UCSD-AML1 (cell line): ENCODE results near the gene SERPINB1.
"Not testable (repeated sequence)": the region's sequence is repeated elsewhere in the genome, so short reads cannot be mapped to it uniquely, and the experiment has no call there.

Experiments
- DNase-seq: peaks from one replicate; lab custom pipeline; 2025; ENCODE audit not compliant: unreplicated experiment; lab: John Stamatoyannopoulos, UW

SERPINB1 gene

DNA sequence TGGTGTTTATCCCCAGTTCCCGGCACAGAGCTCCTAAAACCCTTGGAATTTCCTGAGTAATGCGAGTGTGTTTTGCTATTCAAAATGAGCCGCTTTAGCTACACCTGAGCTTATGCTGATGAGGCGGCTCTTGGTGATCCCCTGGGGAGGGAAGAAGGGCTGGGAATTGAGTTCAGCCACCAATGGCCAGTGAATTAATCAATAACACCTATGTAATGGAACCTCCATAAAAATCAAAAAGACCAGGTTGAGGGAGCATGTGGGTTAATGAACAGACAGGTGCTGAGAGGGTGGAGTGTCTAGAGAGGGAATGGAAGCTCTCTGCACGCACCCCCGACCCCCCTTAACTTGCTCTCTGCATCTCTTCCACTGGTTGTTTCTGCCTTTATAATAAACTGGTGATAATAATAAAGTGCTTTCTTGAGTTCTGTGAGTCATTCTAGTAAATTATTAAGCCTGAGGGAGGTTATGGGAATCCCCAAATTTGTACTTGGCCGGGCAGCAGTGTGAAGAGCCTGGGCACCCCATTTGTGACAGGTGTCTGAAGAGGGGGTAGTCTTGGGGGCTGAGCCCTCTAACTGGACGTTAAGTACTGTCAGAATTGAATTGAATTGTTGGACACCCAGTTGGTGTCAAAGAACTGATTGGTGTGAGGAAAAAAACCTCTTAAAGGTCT lies 24.6 kb upstream of the SERPINB1 start:
- DNase-seq = no peak

DNA sequence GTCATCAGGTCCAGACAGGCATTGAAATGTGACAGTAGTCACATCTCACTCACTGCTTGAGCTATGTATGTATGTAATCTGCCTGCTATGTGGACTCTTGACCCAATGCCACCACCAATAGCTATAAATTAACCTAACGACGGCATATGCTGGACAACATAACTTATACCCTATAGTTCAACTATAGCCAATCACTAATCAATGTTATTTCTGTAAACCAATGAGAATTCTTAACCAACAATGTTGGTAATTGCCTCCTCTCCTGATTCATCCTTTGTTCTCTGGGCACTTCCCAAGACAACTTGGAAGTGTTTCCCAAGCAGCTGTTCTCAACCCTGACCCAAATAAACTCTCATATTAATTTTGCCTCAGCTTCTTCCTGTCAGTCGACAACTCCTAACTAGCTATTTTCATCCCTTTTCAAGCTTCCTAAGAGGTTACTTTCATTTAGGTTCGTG lies 24.1 kb upstream of the SERPINB1 start:
- DNase-seq = no peak

DNA sequence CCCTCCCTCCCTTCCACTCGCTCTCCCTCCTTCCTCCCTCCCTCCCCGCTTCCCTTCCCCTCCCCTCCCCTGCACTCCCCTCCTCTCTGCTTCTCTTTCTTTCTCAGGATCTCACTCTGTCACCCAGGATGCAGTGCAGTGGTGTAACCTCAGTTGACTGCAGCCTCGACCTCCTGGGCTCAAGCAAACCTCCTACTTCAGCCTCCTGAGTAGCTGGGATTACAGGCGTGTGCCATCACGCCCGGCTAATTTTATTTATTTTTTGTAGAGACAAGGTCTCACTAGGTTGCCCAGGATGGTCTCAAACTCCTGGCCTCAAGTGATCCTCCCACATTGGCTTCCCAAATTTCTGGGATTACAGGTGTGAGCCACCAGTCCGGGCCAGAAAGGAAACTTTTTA lies 23.6 kb upstream of the SERPINB1 start:
- DNase-seq = no peak

DNA sequence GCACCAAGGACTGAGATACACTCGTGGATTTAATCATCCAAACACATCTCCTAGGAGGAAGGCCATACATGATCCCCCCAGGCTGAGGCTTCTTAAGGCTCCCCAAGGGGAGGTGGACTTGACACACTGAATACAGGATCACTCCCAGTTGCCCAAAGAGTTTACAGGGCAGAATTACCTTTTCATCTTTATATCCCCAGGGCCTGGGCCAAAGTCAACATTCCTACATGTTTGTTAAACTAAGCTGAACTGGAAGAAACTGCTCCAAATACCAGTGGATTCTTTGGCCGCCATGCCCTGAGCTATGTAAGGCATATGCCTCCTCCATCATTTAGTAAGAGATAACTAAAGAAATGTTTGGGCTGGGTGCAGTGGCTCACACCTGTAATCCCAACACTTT lies 22.2 kb upstream of the SERPINB1 start:
- DNase-seq = no peak

DNA sequence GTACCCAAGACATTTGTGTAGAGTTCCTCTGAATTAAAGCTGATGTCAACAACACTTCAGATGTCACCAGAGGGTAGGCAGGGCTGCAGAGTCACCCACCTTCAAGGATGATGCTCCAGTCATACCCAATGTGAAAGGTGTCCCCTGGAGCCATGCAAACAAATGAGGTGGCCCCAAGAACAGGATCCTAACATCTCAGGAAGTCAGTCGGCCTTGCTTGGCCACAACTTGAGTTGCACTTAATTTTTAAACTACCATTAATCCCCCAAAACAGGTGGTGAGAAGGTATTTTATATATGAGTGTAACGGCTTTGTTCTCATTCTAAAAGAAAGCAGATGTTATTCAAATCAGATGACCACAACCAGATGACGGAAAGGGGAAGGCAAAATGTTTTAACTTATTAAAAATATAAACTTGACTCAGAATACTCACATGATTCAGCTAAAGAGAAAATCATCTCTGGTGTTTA lies 21.1 kb upstream of the SERPINB1 start:
- DNase-seq = no peak

DNA sequence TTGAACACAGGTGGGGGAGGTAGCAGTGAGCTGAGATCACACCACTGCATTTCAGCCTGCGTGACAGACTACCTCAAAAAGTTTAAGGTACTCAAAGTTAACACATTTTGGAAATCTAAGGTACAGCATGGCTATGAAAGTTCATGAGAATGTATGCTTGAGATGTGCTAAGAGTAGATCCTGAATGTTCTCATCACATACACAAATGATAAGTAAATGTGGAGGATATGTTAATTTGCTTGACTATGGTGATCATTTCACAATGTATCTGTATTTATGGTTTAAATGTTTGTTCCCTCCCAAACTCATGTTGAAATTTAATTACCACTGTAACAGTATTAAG lies 20.1 kb upstream of the SERPINB1 start:
- DNase-seq = no peak

DNA sequence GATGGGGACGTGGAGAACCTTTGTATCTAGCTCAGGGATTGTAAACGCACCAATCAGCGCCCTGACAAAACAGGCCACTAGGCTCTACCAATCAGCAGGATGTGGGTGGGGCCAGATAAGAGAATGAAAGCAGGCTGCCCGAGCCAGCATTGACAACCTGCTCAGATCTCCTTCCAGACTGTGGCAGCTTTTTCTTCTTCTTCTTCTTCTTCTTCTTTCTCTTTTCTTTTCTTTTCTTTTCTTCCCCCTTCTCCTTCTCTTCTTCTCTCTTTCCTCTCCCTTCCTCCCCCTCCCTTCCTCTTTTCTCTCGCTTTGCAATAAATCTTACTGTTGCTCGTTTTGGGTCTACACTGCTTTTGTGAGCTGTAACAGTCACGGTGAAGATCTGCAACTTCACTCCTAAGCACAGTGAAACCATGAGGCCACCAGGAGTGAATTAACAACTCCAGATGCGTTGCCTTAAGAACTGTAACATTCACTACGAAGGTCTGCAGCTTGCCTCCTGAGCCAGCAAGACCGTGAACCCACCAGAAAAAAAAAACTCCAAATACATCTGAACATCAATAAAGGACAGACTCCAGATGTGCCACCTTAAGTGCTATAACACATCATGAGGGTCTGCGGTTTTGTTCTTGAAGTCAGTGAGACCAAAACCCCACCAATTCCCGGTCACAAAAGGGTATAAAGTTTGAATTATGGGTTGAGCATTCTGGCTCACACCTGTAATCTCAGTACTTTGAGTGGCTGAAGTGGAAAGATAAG lies 19.6 kb upstream of the SERPINB1 start:
- DNase-seq = no peak

DNA sequence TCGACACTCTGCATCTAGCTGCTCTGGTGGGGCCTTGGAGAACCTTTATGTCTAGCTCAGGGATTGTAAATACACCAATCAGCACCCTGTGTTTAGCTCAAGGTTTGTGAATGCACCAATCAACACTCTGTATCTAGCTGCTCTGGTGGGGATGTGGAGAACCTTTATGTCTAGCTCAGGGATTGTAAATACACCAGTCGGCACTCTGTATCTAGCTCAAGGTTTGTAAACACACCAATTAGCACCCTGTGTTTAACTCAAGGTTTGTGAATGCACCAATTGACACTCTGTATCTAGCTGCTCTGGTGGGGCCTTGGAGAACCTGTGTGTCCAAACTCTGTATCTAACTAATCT lies 19.0 kb upstream of the SERPINB1 start:
- not testable (repeated sequence) for DNase-seq

DNA sequence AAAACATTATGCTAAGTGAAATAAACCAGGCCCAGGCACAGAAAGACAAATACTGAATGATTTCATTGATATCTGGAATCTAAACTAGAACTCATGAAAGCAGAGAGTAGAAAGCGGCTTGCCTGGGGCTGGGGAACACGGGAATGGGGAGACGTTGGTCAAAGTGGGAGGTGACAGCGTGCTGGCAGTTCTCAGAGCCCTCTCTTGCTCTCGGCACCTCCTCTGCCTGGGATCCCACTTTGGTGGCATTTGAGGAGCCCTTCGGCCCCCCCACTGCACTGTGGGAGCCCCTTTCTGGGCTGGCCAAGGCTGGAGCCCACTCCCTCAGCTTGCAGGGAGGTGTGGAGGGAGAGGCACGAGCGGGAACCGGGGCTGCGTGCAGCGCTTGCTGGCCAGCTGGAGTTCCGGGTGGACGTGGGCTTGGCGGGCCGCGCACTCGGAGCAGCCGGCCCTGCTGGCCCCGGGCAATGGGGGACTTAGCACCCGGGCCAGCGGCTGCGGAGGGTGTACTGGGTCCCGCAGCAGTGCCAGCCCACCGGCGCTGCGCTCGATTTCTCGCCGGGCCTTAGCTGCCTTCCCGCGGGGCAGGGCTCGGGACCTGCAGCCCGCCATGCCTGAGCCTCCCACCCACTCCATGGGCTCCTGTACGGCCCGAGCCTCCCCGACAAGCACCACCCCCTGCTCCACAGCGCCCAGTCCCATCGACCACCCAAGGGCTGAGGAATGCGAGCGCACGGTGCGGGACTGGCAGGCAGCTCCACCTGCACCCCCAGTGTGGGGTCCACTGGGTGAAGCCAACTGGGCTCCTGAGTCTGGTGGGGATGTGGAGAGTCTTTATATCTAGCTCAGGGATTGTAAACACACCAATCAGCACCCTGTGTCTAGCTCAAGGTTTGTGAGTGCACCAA lies 18.4 kb upstream of the SERPINB1 start:
- DNase-seq = not testable (repeated sequence)

DNA sequence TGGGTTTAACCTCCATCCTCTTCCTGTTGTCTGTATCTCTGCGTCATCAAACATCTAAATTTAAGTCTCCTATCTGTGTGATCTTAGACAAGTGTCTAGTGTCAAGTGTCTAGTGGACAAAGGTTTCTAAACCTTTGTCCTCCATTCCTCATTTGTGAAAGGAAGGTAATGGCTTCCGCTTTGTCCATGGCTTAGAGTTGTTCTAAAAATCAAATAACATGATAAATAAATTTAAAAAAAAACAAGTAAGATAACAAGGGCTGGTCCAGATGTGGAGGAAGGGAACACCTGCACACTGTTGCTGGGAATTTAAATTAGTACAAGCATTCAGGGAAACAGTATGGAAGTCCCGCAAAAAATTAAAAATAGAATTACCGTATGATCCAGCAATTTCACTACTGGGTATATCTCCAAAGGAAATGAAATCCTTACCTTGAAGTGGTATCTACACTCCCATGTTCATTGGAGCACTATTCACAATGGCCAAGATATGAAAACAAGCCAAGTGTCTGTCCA lies 17.6 kb upstream of the SERPINB1 start:
- DNase-seq = no peak

DNA sequence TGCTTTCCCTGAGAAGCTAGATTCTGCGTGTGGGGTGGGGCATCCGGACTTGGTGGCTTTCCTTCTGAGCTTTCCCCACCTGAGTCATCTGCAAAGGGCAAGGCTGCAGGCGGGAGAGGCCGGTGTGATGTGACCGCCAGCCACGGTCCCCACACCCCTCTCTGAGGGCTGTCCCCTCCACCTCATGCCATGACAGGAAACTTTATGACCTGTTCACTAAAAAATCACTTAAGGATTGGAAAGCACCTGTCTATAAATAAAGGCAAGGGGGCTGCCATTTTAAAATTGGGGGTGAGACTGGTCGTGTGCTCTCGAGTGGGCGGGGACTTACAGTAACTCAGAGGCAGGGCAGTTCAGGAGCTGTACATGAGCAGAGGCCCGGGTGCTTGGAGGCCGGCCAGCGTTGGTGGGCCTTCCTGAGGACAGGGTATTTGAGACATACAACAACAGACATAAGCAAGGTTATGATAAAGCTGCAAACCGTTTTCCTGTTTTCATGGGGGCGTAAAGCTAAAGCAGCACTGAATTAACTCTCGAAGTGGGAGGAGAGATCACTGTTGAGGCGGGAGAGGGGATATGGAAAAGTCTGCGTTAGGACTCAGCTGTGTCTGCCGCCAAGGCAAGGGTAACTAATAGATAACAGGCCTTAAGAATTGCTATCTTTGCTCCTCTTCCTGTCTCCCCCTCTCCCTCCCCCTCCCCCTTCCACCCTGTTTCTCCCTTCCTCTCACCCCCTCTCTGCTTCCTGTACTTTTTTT lies 16.1 kb upstream of the SERPINB1 start:
- DNase-seq = peak; percentile 79

DNA sequence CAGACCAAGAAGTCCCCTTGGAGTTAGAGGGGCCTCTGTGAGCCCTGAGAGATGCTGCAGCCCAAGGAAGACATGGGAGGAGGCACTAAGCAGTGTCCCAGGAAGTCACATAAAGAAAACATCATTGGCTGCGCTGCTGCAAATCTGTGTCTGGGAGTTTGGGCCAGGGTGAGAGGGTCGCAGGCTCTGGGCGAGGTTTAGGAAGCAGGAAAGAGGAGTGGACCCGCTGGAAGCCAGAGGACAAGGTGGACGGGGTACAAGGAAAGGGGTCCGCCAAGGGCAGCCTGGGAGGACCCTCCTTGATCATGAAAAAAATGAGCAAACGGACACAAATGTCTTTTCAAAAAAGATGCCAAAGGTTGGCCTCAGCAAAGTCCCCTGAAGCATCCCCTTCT lies 15.5 kb upstream of the SERPINB1 start:
- DNase-seq = no peak

DNA sequence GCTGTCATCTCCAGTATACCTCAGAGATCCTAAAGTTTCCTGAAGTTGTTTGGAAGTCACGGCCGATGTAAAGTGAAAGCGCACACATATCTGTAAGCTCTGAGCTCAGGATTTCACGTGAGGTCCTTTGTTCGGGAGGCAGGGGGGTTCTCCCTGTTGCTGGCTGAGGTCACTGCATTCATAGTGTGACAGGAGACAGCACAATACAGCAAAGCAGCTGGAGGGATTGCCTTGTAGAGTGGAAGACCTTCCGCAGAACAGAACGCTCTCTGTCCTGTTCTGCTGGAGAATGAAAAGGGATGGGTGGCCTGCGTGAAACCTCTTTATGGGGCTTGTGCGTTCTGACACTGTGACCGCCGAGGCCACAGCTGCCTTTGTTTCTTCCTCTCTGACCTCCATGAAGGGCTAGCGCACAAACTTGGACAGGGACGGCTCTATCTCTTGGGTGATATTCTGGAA lies 13.4 kb upstream of the SERPINB1 start:
- peak; percentile 52 for DNase-seq

DNA sequence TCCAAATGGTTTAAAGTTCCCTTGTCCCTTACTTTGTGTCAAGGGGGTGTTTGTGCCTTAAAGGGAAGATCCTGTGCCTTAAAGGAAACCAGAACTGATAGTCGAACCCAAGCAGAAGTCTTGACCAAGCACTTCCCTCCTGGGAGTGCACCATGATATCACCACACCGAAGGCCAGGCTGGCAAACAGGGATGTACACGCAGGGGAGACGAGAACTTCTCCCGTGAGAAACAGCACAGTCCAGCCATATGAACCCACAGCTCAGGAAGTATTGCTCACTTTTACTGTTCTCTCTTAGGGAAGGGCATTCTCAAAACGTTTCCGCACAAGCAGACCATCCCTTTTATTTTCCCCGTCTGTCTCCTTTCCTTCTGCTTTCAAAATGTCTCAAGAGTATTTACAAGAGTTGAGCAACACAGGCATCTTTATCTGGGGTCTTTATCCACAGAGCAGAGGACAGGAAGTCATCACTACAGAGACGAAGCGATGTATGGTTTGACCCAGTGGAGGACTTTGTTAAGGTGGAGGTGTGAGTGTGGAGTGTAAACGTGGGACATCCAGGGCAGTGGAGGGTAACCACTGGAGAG lies 12.8 kb upstream of the SERPINB1 start:
- DNase-seq = peak; percentile 63

DNA sequence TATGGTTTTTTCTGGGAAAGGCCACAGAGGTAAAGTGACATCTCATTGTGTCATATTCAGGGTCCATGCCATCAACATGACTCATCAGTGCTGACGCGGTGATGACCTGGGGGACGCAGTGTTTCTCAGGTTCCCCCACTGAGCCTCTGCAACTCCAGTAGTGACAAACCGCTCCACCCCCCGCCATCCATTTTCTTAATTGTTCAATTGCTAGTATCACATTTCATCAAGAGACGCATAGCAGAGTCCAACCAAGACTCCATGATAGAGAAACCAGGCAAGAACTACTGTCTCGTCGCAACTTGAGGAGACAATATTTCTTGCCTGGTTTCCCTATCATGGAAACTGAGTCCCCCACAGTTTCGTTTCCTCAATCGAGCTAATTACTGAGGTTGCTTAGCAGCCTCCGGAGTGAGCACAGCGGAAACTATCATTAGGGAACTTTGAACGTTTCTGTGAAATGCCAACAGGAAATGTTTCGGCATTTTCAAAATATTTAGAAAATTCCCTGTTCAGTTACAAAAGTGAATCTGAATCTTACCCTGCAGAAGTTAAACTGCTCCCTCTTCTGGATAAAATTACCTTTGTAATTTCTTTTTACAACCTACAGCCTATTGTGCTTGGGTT lies 12.2 kb upstream of the SERPINB1 start:
- peak; percentile 42 for DNase-seq

DNA sequence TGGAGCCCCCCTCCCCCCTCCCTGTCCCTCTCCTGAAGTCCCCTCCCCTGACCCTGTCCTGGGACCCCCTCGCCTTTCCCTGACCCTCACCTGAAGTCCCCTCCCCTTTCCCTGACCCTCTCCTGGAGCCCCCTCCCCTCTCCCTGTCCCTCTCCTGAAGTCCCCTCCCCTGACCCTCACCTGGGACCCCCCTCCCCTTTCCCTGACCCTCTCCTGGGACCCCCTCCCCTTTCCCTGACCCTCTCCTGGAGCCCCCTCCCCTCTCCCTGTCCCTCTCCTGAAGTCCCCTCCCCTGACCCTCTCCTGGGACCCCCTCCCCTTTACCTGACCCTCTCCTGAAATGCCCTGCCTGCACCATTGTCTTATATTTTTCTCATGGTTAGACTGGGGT lies 11.7 kb upstream of the SERPINB1 start:
- not testable (repeated sequence) for DNase-seq

DNA sequence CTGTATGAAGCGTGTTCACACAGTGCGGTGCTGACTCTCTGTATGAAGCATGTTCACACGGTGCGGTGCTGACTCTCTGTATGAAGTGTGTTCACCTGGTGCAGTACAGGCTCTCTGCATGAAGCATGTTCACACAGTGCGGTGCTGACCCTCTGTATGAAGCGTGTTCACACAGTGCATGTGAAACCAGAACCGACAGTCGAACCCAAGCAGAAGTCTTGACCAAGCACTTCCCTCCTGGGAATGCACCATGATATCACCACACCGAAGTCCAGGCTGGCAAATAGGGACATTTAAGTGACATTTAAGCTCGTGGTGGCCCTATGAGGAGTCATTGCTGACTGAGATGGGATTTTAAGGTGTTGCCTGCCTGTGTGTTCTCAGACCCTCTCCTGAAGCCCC lies 11.3 kb upstream of the SERPINB1 start:
- DNase-seq = no peak

DNA sequence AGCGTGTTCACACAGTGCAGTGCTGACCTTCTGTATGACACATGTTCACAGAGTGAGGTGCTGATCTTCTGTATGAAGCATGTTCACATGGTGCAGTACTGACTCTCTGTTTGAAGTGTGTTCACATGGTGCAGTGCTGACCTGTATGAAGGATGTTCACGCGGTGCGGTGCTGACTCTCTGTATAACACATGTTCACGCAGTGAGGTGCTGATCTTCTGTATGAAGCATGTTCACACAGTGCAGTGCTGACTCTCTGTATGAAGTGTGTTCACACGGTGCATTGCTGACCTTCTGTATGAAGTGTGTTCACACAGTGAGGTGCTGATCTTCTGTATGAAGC lies 10.8 kb upstream of the SERPINB1 start:
- DNase-seq = no peak

DNA sequence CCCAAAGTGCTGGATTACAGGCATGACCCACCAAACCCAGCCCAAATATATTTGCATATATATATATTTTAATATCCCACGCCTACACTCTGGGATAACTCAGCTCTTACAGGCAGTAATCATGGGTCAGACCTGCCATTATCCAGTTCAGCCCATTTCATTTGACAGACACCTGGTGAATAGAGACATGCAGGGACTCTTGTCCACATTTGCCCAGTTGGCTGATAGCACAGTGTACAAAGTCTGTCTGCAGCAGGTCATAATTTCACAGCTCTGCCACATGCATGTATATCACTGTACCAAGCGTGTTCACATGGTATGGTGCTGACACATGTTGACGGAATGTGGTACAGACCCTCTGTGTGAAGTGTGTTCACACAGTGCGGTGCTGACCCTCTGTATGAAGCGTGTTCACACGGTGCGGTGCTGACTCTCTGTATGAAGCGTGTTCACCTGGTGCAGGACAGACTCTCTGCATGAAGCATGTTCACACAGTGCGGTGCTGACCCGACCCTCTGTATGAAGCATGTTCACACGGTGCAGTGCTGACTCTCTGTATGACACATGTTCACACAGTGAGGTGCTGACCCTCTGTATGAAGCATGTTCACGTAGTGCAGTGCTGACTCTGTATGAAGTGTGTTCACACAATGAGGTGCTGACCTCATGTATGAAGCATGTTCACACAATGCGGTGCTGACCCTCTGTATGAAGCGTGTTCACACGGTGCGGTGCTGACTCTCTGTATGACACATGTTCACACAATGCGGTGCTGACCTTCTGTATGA lies 10.3 kb upstream of the SERPINB1 start:
- no peak for DNase-seq
